HG02678 (cell line): ENCODE data around the gene GOLPH3L.
"Not testable (repeated sequence)": the region's sequence is repeated elsewhere in the genome, so short reads cannot be mapped to it uniquely, and the experiment has no call there.

Experiments used
- ATAC-seq: cut with Tn5 transposase; IDR thresholded peaks from one replicate; pipeline ENCODE4 v1.9.1; 2021; ENCODE audit warnings: mild to moderate bottlenecking, moderate library complexity; ENCODE audit not compliant: unreplicated experiment

The GOLPH3L gene

DNA sequence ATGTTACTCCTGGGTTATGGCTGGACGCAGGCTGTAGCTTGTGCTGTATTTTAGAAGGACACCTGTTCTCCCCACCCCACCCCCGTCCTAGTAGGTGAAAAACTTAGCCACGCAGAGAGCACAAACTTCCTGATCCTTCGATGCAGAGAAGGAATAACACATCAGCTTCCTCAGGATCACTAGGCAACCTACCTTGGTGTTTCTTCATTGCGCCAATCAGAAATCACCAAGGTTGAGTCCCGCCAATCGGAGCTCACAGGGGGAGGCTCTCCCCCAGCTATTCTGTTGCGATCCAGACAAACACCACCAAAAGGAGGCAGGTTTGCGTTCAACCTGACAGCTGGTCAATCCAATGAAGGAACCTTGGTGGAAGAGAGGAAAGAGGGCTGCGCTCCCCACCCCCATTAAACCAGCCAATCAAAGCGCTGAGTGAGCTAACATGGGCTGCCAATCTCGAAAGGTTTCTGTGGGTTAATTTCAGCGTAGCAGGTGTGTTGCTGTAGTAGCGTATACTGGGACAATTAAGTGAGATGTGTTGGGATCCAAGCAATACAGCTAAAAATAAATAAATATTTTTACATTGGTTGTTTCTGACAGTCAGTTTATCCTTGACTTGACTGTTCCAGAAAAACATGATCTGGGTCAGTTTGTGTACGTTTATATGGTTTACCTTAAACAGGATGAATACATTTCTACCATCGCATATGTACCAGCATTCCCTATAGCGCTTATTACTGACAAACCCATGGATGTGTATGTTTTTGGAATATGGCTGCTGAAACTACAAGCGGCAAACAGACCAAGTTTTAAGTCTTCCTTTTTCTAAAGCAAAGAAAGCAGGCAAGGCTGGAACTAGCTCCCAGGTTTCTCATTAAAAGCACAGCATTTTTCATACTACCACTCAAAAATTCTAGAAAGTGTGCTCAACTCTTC is at the start of gene GOLPH3L:
Gene GOLPH3L (minus strand): TSS at position 160 of the 933 bp plus-strand sequence. CDS start 2,316 bp downstream, outside the sequence.
- ATAC-seq = peak; percentile 99

DNA sequence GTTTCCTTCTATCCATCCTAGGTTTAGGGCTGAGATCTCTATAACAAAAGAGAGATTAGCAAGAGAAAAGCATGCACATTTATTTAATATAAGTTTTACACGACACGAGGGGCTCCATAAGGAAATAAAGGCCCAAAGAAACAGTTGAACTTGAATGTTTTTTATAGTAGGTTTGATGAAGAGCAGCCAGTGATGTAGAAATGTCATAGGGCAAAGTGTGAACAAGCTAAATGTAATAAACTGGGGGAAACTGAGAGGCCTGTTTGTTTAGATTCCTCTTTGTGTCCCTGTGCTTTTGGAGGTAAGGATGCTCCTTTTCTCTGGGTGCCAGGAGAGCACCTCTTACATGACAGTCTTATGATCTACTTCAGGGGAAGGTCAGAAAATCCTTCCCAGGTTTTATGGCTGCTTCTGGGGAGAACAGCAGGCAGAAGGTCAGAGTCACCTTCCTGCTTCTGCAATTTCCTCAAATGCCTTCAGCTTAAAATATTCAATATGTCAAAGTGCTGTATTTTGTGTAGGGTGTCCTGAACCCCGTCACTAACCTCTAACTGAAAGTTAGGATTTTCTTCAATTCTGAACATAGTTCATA is 33.3 kb upstream of the GOLPH3L start:
- ATAC-seq = no peak

DNA sequence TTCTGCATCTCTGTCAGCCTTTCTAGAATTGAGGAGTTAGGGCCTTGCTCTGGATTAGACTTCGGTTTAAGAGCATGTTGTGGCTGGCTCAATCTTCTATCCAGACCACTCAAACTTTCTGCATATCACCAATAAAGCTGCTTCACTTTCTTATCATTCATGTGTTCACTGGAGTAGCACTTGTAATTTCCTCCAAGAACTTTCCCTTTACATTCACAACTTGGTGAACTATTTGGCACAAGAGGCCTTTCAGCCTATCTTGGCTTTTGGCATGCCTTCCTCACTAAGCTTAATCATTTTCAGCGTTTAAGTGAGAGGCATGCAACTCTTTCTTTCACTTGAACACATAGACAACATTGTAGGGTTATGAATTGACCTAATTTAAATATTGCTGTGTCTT is 27.4 kb upstream of the GOLPH3L start:
- ATAC-seq = no peak

DNA sequence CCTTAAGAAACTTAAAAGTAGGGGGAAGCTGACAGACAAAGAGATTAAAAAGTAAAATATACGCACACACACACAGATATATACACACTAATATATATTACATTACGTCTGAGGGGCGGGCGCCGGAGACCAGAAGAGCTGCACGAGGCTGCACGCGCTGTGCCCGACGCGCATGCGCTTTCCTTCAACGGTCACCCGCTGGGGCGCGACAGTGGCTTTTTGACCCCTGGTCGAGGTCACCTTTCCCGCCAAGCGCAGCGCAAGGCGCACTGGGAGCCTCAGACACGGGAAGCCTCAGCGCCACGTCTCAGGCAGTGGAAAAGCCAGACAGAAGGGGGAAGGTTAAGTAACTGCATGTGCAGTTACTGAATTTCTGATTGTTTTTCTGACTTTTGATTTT is 23.7 kb upstream of the GOLPH3L start, which contains the start of gene HORMAD1:
Gene HORMAD1 (minus strand): TSS at position 193 of the 400 bp plus-strand sequence. CDS start 1,390 bp downstream, outside the sequence.
- no peak for ATAC-seq

DNA sequence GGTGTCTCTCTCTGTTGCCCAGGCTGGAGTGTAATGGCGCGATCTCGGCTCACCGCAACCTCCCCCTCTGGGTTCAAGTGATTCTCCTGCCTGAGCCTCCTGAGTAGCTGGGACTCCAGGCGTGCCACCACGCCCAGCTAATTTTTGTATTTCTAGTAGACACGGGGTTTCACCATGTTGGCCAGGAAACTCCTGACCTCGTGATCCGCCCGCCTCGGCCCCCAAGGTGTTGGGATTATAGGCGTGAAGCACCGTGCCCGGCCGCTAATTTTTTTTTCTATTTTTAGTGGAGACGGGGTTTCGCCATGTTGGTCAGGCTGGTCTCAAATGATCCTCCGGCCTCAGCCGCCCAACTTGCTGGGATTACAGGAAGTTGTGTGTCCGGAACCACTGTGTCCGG is 23.1 kb upstream of the GOLPH3L start:
- ATAC-seq = no peak

DNA sequence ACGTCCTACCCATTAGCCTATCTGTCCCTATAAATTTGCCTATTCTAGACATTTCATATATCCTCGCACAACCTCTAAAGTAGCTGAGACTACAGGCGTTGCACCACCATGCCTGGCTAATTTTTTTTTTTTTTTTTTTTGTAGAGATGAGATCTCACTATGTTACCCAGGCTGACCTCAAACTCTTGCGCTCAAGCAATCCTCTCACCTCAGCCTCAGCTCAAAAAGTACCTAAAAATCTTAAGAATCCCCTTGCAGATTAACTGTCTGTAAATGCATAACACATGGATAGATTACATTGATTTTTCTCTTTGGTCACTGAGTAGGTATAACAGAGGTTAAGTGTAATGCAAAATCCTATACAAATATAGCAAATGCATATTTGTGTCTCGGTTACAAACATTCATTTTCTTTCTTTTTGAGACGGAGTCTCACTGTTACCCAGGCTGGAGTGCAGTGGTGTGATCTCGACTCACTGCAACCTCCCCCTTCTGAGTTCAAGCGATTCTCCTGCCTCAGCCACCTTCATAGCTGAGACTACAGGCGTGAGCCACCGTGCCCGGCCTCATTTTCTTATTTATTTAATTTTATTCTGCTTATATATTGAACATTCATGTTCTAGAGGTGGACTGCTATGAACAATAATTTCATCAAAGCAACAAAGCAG is 21.4 kb upstream of the GOLPH3L start:
- no peak for ATAC-seq

DNA sequence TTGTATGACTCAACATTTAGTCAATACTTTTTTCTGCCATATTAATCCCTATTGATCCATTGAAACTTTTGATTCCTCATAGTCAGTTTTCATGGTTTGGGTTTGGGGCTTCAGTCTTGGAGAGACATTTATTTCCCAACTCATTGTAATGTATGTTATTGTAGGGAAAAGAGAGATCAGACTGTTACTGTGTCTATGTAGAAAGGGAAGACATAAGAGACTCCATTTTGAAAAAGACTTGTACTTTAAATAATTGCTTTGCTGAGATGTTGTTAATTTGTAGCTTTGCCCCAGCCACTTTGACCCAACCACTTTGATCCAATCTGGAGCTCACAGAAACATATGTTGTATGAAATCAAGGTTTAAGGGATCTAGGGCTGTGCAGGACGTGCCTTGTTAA is 12.1 kb upstream of the GOLPH3L start:
- not testable (repeated sequence) for ATAC-seq

DNA sequence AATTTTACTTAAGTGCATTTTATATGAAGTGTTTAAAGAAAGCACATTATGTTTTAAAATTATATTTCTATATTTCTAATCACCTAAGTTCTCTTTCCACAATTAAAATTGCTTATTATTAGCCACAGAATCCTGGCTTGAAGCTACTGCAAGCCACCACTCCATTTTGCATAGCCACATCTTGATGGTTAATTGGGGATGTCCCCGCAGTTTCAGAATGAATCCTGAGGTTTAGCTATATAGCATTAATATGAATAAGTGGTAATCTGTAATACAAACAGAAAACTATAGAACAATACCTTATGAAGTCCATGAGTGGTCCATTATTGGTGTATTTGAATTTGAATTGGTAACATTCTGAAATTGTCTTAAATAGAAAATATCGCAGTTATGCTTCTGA is 11.6 kb upstream of the GOLPH3L start:
- ATAC-seq = no peak

DNA sequence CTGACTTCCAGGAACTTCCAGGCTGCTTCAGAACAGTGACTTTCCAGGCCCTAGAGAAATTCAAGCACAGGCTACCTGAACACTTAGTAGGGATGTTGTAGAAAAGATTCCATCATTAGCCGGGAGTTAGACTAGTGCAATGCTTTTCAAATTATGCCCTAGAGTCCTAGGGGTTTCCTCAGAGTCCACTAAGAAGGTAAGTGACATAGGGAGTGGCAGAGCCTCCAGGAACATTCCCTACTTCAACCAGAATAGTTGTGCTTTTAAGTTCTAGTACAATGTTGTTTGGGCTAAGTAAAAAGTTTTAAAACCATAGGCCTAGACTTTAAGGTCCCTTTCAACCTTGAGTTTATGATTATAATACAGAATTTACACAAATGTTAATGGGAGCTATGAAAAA is 9.1 kb upstream of the GOLPH3L start:
- ATAC-seq = no peak

DNA sequence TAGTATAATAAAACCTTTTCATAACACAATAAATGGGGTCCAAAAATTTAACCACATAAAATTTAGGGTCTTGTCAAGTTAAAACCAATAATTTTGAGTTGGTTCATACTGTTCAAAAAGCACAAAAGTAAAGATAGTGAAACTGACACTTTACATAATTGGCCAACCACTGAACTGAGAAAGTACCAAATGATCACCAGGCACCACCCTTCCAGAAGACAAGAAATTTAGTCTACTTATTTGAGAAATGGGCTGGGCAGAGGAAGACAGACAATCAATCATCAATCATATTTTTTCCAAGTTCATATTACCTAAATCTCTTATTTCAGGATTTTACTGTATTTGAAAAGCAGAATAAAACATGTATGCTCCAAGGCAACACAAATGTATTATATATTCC is 6.5 kb upstream of the GOLPH3L start:
- no peak for ATAC-seq

DNA sequence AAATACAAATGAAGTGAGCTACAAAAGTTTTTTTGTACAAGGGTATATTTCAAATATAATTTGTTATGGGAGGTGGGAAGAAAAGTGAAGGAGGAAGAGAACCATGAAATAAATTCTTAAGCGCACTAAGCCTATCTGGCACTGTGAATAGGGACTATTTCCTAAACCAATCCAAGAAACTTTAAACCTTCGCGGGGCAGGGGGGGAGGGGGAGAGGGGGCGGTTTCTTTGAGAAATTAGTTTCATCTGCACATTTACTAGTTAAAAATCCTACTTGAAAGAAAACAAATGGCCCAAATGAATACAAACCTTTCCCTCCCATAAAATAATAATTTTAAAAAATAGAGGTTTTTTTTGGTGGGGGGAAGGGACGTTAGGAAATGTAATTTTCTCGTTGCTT is 364 bp downstream of the GOLPH3L start:
- ATAC-seq = no peak

DNA sequence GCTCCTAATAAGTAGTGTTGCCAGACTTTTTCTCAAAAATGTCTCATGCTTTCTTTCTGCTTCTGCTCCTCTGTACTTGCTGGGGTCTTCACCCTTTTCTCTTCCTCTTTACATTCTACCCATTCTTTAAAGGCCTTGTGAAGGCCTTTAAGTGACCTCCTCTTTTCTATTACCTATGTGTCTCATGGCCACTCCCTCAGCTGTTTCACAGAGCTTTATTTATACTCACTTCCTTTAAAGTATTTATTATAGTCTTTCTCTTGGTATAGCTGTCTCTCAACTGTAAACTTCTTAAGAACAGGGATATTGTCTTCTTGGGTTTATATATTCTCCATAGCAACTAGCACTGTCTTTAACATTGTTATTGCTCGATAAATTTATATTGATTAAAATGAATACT is 792 bp downstream of the GOLPH3L start:
- no peak for ATAC-seq

DNA sequence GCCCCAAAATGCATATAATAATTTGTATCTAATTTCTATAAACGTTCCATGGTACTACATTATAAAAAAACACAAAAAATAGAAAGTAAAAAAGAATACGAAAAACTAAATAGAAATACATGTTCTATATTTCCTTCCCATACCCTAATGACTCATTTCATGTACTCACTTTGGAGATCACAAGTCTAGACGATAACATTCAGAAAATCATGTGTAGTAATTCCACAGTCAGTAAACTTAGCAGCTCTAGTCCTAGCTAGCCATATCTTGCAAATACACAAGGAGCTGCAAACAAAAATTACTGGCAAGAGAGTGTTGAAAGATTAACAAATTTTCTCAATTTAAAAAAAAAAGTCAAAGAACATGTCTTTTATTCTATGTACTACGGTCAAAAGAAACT is 1.4 kb downstream of the GOLPH3L start:
- no peak for ATAC-seq

DNA sequence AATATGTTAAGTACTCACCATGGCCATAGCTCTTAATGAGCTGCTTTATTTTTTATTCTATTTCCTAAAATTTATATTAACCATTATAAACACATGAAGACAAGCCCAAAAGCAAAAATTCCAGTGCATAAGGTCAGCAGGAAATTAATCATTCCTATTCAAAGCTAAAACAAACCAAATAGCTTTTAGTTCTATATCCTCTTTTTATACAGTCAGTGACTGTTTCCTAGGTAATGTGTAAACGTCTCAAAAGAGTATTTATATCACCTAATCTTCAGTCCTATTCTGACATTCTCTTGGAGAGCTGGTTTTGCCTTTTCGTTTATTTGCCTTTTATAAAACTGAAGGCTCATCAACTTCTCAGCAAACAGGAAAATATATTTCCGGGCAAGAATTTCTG is 4.2 kb downstream of the GOLPH3L start:
- ATAC-seq = no peak

DNA sequence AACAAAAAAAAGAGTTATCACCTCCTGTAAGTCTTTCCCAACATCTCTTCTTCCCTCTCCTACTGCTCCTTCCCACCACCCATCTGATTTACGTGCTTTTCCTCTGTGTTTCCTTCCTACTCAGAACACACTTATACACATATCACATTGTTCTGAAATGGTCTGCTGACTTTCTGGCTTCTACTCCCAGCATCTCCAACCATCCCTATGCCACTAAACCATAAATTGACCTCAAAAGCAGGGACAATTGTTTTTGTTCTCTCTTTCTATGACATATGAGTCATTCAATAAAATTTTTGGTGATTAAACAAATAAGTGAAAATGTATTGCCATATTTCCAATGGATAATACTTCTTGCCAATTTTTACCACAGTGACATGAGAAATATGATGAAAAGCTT is 8.2 kb downstream of the GOLPH3L start:
- ATAC-seq = no peak

DNA sequence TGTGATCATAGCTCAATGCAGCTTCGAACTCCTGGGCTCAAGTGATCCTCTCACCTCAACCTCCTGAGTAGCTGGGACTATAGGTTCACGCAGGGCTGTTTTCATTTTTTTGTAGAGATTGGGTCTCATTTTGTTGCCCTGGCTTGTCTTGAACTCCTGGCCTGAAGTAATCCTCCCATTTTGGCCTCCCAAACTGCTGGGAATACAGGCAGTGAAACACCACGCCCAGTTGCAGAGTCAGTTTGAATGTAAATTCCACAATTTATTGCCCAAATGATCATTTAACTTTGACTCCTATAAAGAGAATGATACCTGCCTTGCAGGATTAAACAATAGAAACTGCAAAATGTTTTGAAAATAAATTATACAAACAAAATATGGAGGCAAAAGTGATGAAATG is 10.7 kb downstream of the GOLPH3L start:
- no peak for ATAC-seq

DNA sequence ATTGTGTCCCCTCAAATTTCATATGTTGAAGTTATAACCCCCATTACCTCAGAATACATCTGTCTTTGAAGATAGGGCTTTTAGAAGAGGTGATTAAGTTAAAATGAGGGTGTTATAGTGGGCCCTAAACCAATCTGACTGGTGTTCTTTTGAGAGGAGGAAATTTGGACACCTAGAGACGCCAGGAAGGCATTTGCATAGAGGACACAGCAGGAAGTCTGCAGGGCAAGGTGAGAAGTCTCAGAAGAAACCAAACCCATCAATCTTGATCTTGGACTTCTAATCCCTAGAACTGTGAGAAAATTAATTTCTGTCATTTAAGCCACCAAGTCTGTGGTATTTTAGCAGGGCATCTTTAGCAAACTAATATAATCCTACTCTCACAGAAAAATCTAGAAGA is 13.0 kb downstream of the GOLPH3L start:
- ATAC-seq = no peak

DNA sequence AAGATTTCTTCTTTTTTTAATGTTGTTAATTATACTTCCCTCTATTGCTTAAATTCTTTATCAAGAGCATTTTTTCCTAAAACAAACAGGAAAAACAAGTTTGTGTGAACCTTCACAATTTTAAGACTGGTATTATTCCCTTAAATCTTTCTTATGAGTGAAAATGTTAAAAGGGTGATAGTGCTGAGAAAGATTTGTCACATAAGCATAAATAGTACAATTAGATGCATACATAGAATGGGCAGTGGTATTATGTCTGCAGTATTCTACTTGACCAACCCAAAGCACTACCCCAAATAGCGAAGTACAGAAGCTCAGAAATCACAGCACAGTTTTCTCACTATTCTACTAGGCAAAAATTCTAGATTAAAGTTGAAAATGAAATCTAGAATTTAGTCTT is 18.0 kb downstream of the GOLPH3L start:
- no peak for ATAC-seq

DNA sequence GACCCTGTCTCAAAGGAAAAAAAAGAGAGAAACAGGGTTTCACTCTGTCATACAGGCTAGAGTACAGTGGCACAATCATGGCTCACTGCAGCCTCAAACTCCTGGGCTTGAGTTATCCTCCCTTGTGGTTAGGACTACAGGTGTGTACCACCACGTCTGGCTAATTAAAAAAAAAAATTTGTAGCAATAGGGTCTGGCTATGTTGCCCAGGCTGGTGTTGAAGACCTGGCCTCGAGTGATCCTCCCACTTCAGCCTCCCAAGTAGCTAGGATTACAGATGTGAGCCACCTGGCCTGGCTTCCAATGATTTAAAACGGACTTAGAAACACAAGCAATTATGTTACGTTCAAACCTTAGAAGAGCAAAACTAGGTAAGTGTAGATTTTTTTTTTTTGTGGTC is 22.1 kb downstream of the GOLPH3L start:
- no peak for ATAC-seq

DNA sequence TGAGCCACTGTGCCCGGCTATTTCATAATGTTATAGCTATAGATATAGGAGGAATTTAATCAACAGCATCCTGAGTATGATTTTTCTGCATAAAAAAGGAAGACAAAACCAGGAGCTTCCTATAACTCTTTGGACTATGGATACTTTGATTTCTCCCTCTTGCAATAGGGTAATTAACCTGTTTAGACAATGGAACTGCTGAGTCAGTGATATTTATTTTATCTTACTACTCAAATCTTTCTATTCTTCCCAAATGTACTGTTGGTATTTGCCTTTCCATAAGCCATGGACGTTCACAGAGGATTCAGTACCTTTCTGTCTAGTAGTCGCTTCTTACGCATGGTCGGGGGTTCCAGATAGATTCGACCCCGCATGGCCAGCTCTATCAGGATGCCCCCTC is 33.6 kb downstream of the GOLPH3L start:
- ATAC-seq = no peak

DNA sequence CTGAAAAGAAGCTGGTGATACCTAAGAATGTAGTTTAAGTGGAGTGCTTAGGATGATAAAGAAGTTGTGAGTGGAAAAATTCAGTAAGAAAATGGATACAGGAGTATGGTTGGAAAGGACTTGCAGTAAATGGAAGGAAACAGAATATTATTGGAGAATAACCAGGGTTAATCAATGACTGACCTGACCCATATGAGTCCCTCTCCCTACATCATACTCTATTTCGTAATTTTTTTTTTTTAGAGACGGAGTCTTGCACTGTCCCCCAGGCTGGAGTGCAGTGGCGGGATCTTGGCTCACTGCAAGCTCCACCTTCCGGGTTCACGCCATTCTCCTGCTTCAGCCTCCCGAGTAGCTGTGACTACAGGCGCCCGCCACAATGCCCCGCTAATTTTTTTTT is 34.1 kb downstream of the GOLPH3L start:
- no peak for ATAC-seq

DNA sequence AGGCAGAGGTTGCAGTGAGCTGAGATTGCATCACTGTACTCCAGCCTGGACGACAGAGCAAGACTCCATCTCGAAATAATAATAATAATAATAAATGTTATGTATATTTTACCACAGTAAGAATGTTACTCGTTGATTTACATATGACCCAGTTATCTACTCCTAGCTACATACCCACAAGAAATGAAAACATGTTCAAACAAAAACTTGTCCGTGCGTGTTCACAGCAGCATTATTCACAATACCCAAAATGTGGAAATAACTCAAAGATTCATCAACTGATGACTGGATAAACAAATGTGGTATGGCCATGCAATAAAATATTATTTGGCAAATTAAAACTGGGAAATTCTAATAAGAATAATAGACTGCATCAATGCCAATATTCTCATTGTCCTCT is 35.8 kb downstream of the GOLPH3L start:
- ATAC-seq = no peak
